ENCODE data around the gene NDEL1.
A peak's percentile ranks its signal among the peaks of the same experiment; 100 is the strongest.

Gene NDEL1

DNA sequence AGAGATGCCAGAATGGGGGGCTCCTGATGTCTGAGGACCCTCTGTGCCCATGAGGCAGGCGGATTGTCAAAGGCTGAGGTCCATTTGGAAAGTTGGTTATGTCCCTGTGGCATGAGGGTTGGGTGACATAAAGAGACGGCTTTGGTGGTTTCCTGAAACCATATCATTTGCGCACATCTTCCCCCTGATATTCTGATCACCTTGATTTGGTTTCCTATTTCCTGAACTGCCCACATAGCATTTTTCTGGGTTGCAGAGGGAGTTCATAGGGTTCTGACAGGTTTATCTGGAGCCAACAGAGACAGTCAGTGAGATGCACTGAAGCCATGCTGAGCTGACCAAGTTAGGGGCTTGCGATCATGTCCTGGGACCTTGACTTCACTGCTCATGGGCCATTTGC, 22.4 kb upstream of the NDEL1 start:
- DNase-seq (ENCODE audit: low read depth in 1 of 2, low spot score in 1 of 2) = no peak

DNA sequence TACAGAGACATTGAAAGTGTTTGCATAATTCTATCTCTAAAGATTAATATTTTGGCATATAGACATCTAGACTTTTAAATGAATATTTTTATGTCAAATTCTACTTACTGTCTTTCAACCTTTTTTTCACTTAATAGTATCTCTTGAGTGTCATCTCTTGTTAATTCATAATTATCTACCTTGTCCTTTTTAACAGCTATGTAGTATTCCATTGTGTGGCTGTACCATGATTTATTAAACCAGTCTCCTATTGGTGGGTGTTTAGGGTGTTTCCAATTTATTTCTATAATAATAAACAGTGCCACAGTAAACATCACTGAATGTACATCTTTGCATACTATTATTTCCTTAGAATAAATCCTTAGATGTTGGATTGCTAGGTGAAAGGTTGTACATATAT, 21.7 kb upstream of the NDEL1 start:
- DNase-seq (ENCODE audit: low read depth in 1 of 2, low spot score in 1 of 2) = no peak

DNA sequence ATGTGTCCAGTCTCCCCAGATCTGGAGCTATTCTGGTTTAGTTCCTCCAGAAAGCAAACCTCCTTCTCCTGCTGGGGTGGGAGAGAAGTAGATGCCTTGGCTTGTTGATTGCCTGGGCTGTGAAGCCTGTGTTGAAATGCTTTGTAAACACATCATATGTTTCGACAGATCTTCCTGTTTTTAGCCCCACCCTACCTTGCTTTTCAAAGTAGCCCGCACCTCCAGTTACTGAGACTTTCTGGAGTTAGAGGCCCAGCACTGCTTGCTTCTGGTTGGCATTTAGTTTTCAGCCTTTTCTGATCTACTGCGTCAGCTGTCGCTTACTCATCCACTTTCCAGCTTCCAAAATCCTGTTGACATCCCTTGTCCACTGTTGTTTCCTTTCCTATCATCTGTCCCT, 17.9 kb upstream of the NDEL1 start:
- DNase-seq (ENCODE audit: low read depth in 1 of 2, low spot score in 1 of 2) = no peak

DNA sequence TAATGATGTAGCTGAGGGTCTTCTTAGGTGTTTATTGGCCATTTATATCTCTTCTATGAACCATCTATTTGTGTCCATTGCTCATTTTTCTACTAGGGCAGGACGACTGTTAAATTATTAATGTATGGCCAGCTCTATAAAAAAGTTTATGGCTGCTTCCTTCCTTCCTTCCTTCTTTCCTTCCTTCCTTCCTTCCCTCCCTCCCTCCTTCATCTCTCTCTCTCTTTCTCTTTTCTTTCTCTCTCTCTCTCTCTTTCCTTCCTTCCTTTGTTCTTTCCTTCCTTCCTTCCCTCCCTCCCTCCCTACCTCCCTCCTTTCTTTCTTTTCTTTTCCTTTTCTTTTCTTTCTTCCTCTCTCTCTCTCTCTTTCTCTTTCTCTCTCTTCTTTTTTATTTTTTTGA, 17.2 kb upstream of the NDEL1 start:
- no peak for DNase-seq (ENCODE audit: low read depth in 1 of 2, low spot score in 1 of 2)

DNA sequence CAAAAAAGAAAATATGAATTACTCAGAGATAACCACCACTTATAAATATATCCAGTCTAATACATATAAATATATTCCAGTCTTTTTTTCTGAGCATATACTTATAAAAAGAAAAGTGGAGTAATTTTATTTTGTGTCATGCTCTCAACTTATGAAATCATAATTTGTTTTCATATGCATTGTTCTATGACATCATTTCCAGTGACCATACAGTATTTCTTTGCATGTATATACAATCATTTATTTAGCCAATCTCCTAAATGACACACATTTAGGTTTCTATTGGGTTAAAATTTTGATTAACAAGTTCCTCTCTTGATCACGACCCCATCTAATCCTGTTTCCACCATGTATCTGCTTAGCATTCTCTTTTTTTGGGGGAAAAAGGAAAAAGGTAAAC, 16.4 kb upstream of the NDEL1 start:
- no peak for DNase-seq (ENCODE audit: low read depth in 1 of 2, low spot score in 1 of 2)

DNA sequence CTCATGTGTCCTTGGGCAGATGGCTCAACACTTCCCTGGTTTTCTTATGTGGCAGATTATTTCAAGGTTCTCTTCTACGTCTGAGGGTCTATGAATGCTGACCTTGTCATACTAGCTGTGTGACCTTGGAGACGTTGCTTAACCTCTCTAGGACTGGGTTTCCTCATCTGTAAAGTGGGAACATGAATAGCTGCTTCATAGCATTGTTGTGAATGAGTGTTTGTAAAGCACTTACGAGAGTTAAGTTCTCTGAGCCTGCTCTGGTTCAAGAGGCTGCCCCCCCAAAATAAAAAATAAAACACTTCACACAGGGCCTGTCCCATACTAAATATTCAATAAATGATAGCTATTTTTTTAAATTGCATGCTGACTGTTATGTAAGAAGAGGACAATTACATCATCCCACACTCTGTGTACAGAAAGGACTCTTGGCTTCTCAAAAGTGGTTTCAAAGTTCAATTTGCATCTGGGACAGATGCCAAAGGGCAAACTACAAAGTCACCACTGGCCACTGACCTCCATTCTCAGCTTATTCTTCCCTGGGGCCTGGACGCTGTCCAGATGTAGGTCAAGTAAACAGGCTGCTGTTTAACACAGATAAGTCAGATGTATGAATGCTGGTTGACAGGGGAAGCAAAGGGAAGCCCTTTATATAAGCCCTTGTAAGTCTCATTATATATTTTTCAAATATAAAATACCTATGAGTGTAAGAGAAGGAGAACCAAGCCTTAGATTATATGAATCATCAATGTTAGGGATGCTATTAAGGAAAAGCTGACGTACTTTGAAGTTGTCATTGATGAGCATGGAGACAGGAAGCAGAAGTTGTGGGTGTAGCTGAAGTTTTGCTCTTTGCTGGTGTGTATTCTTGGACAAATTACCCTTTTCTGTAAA, 15.4 kb upstream of the NDEL1 start:
- no peak for DNase-seq (ENCODE audit: low read depth in 1 of 2, low spot score in 1 of 2)

DNA sequence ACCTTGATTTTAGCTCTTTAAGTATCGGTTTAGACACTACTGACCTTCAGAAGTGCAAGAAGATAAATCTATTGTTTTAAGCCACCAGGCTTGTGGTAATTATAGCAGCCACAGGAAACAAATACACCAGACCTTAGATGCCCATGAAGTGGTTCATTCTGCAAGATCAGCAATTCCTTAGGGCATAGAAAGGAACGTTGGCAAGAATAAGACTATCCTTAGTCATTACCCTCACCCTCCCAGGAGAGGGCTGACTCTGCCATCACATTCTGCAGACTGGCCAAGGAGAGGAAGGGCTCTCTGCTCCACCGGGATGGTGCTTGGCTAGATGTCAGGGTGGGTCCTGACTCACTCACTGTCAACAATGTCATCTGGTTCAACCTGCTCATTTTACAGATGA, 14.1 kb upstream of the NDEL1 start:
- no peak for DNase-seq (ENCODE audit: low read depth in 1 of 2, low spot score in 1 of 2)

DNA sequence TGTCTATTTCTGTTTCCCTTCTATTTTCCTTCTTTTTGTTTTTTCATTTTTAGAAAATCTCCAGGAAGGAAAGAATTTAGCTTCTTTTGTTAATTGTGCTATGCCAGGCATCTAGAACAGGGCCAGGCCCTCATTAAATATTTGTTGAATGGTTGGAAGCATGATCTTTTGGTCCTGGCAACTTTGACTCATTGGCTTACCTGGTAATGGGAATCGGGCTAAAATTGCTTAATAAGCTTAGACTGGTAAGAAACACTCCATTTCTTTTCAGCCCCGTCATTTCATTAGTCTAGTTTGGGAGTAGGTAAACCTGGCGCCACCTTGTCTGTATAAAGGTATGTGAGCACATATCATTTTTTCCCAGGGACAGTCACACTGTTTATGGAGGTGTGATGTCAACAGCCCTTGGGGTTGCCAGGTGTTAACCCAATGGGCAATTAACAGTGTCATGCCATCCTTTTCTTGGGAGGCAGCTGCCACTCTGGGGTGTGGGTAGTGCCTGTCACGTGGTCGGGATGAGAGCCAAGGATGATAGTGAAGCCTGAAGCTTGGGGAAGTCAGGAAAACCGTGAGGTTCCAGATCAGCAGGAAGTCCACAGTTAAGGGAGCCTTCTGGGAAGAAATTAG, 9.5 kb upstream of the NDEL1 start:
- no peak for DNase-seq (ENCODE audit: low read depth in 1 of 2, low spot score in 1 of 2)

DNA sequence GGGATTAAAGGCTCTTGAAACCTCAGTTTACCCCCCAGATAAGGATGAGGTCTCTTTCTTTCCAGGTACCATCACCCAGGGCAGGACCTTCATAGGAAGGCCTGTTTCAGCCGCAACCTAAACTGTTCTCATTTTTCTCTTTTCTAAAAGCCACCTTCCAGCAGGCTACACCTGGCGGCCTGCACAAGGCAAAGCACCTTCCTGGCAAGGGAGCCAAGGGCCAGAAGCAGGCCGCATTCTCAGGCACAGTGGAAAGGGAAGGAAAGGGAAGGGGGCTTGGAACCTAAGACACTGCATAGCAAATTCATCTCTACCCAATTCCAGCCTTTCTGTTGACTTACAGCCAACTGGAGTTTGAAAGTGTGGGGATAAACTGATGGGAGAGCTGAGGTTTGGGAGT, 8.9 kb upstream of the NDEL1 start:
- DNase-seq (ENCODE audit: low read depth in 1 of 2, low spot score in 1 of 2) = no peak

DNA sequence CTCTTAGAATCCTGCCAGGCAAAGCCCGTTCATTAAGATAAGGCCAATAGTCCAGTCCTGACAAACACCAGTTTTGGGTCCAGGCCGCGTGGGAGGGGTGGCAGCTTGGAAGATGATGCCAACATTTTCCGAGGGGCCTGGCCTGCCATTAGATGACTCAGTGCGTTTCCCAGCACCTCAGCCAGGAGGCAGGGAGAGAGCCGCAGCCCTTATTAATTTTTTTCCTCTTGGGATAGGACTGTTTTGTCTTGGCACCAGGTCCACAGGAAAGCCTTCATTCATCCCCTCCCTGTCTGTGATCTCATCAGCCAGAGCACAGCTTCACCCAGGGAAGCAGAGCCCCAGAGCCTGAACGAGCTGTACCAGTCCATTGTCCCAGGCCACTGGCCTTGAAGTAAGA, 4.7 kb upstream of the NDEL1 start:
- no peak for DNase-seq (ENCODE audit: low read depth in 1 of 2, low spot score in 1 of 2)

DNA sequence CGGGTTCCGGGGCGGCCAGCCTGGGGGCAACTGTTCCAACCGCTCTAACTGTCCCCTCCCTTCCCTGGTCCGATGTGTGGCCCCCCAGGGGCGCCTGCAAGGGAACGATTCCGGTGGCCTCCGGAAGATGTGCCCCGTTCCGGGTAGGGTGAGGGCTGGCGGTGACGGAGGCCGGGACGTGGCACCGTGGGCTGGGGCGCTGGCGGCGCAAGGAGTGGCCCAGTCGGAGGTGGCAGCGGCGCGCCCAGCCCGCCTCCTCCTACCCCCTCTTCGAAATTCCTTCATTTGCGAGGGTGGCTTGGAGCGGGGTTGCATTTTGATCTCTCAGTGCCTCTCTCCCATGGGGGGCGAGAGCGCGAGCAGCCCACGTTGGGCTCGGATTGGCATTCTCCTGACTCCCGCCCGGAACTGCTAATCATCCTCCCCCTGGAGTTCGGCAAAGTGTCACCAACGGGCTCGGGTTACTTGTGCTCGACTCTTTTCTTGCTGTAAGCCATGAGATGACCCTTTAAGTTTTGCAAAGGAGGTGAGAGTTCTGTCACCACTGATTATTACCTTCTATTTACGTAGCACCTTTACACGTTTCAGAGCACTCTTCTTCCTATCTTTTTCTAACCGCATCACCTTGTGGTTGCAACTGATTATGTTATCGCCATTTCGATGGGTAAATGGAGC, 622 bp downstream of the NDEL1 start:
- peak in 1 of 2 donors; percentile 30 for DNase-seq (ENCODE audit: low read depth in 1 of 2, low spot score in 1 of 2)

DNA sequence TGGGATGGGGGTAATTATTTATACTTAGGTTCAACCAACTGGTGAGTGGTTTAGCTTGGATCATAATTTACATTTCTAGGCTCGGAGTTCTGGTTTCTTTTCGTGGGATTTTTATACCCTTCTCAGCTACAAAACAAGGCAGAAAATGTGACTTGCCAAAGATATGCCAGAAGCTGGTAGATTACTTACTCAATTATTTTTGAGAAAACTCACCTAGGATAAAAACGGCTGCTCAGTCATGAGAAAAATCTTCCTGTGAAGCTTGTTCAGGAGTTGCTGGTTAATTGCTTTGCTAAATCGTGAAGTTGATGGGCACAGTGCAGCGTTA, 1.1 kb downstream of the NDEL1 start:
- DNase-seq (ENCODE audit: low read depth in 1 of 2, low spot score in 1 of 2) = no peak

DNA sequence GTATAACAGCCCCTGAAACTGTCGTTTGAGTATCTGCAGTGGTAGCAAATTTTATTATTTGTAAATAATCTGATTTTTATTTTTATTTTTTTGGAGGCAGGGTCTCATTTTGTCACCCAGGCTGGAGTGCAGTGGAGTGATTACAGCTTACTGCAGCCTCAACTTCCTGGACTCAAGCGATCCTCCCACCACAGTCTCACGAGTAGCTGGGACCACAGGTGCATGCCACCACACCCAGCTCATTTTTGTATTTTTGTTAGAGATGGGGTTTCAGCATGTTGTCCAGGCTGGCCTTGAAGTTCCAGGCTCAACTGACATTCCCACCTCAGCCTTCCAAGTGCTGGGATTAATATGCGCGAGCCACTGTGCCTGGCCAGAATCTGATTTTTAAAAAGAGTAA, 2.8 kb downstream of the NDEL1 start:
- no peak for DNase-seq (ENCODE audit: low read depth in 1 of 2, low spot score in 1 of 2)

DNA sequence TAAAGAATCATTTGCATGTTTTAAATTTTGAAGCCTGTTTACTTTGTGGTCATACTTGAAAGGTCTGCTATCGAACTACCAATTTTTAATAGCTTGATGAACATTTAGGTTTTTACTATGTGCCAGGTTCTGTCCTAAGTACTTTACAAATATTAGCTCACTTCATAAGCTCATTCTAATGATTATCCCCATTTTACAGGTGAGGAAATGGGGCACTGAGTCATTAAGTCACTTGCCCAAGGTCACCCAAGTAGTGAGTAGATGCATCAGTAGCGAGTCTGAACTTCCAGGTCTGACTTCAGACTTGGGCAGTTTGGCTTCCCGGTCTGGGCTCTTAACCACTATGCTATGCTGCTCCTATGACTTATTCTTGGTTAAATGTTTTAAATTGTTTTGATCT, 4.0 kb downstream of the NDEL1 start:
- DNase-seq (ENCODE audit: low read depth in 1 of 2, low spot score in 1 of 2) = no peak

DNA sequence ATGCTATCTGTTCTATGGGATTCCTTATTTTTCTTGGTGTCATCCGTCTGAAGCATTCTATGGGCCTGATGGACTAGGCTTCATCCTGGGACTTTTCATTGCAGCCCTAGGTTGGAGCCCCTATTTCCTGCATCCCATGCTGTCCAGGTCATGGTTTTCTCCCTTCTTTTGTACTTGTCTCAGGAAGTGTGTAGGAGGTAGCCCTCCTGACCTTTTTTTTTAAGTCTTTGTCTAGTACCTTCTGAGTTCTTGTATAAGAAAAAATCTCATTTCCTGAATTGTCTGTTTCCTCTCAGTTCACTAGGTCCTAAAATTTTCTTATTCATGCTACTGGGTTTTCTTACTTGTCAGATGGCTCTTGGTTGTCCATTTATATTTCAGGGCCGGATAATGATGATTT, 6.0 kb downstream of the NDEL1 start:
- DNase-seq (ENCODE audit: low read depth in 1 of 2, low spot score in 1 of 2) = no peak

DNA sequence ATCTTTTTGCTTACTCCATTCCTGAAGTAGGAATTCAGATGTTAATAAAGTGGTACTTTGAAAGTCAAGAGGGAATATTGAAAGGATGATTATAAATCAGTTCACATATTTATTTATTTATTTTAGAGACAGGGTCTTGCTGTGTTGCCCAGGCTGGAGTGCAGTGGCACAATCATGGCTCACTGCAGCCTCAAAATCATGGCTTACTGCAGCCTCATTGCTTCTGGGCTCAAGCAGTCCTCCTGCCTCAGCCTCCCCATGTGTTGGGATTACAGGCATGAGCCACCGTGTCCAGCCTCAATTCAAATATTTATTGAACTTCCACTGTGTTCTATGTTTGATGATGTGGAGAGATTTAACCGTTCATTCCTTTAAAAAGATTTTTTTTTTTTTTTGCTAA, 6.6 kb downstream of the NDEL1 start:
- no peak for DNase-seq (ENCODE audit: low read depth in 1 of 2, low spot score in 1 of 2)

DNA sequence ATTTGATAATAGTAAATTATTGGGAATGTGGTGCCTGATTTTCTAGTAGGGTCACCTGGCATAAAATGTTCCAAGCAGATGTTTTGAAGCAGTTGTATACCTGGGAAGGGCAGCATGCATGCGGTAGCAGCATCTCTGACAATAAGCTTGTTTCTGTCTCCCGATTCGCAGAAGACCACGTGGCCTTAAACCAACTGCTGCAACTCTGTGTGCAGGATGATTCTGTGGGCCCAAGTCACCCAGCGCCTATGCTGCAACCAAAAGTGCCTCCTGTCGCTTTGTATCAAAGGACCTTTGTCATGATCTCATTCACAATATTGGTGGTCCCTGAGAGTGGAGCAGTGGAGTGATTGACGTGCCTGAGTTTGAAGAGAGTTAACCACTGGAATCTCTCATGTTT, 8.1 kb downstream of the NDEL1 start:
- DNase-seq (ENCODE audit: low read depth in 1 of 2, low spot score in 1 of 2) = no peak

DNA sequence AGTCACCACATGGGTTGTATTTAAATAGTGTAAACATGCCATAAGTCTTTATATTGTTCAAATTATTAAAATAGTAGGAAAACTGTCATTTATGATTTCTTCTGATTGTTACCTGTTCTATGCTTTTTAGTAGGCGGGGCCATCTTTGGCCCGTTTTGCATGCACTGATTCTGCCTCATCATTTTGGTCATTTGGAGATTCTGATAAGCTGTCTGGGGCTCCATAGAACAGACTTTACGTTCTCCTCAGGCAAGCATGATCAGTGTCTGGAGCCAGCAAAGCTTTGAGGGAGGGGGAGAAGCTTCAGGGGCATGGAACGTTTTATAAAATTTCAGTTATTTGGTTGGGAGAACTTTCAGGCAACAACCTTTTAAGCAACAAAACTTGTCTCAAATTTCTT, 8.8 kb downstream of the NDEL1 start:
- DNase-seq (ENCODE audit: low read depth in 1 of 2, low spot score in 1 of 2) = no peak

DNA sequence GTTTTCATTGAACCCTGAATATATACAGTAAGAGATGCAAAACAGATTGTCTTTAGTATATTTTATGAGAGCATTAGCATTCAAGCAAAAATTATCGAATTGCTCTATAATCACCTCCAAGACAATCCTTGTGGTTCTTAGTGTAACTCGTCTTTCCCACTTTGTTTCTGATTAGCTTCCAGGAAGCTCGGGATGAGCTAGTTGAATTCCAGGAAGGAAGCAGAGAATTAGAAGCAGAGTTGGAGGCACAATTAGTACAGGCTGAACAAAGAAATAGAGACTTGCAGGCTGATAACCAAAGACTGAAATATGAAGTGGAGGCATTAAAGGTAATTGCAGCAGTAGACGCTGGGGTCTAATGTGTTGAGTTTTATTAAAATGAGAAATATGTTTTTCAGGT, 9.9 kb downstream of the NDEL1 start:
- no peak for DNase-seq (ENCODE audit: low read depth in 1 of 2, low spot score in 1 of 2)

DNA sequence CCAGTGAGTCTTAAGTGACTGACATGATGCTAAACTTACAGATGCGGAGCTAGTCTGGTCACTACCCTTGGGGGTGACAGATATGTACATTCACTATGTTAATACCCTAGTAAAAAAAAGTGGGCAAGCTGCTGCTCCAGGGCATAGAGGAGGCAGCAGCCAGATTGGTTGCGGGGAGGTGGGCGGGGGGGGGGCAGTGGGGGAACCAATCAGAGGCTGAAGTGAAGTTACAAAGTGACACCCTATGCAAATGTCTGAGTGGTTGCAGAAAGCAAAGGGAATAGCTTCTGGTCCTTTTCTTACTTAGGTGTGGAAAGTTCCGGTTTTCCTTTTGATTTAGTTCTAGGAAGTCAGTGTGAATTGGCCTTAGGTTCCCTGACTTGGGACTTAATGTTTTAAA, 12.1 kb downstream of the NDEL1 start:
- no peak for DNase-seq (ENCODE audit: low read depth in 1 of 2, low spot score in 1 of 2)

DNA sequence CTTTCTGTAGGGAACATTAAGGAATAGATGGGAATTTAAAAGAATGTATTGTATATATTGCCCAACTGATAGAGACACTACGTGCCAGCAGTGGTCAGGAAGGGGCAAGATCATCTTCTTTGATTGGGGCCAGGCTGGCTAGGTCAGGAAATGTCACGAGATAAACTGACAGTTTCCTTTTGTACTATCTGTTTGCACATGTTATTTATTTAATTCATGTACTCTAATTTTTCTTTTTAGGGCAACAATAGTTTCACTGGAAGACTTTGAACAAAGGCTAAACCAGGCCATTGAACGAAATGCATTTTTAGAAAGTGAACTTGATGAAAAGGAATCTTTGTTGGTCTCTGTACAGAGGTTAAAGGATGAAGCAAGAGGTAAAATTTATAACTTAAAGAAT, 12.6 kb downstream of the NDEL1 start:
- no peak for DNase-seq (ENCODE audit: low read depth in 1 of 2, low spot score in 1 of 2)

DNA sequence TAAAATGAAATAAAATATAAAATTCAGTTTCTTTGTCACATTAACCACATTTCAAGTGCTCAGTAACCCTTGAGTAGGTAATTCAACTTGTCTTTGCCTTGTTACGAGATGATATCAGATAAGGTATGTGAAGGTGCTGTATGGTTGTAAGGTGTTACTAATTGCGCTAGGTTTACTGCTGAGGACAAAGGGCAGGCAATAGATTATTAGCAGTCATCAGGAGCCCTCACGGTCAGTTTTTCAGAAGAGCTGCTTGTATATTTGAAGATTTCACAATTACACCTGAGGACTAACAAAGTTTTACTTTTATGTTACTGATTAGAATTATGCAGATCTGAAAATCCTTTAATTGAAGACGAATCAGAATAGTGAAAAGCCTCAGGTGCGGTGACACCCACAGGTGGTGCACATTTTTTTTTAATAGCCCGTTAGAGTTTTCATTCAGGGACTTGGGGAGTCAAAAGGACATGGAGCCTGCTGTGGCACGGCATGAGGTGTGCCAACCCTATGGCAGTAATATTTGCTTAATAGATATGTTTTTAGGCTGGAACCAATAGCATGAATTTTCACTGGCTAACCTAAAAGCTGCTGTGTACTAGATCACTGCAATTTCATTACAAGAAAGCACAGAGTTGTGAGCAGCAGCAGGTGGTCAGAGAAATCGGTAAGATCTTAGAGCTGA, 16.4 kb downstream of the NDEL1 start:
- no peak for DNase-seq (ENCODE audit: low read depth in 1 of 2, low spot score in 1 of 2)

Data from activated CD4-positive, alpha-beta T cell treated with anti-CD3 and anti-CD28 coated beads, Interleukin-2, amount 50 U/mL, for 24 hours (primary cell).